HepG2 (cell line): ENCODE results near the gene TPX2. TPM values are rescaled to one million over a fixed set of nuclear protein-coding genes. Genes with fewer than 3 reads are reported as not detected.

Experiments used
- BRD4 ChIP-seq: sonication (generic); formaldehyde crosslinking; IDR thresholded peaks from 2 replicates; pipeline ENCODE4 v1.4.0; 2020; ENCODE audit warnings: missing genetic modification reagents
- CEBPZ ChIP-seq: IDR thresholded peaks from 2 replicates; pipeline ENCODE4 v1.6.1; 2012; ENCODE audit warnings: low read length, improper control_type of control experiment
- ETS1 ChIP-seq: sonication (generic); formaldehyde crosslinking; IDR thresholded peaks from 2 replicates; pipeline ENCODE4 v1.4.0; 2020; ENCODE audit warnings: missing genetic modification reagents
- FOSL2 ChIP-seq: sonication (generic); formaldehyde crosslinking; IDR thresholded peaks from 2 replicates; pipeline ENCODE4 v1.4.0; 2020; ENCODE audit warnings: missing genetic modification reagents
- FOXO1 ChIP-seq: sonication (generic); formaldehyde crosslinking; IDR thresholded peaks from 2 replicates; pipeline ENCODE4 v1.4.0; 2020; ENCODE audit warnings: missing genetic modification reagents
- HOXA3 ChIP-seq: sonication (generic); formaldehyde crosslinking; IDR thresholded peaks from 2 replicates; pipeline ENCODE4 v1.5.0; 2020; ENCODE audit warnings: missing genetic modification reagents
- JDP2 ChIP-seq: sonication (generic); formaldehyde crosslinking; IDR thresholded peaks from 2 replicates; pipeline ENCODE4 v1.8.1; 2022; ENCODE audit warnings: missing genetic modification reagents, borderline replicate concordance
- MLX ChIP-seq: IDR thresholded peaks from 2 replicates; pipeline ENCODE4 v1.6.1; 2016
- NAIF1 ChIP-seq: sonication (generic); formaldehyde crosslinking; IDR thresholded peaks from 2 replicates; pipeline ENCODE4 v1.5.0; 2020; ENCODE audit warnings: mild to moderate bottlenecking, missing genetic modification reagents, borderline replicate concordance
- NFE2L2 ChIP-seq: fragments of 150-350 bp; IDR thresholded peaks from 2 replicates; pipeline ENCODE4 v1.6.1; 2014; ENCODE audit warnings: low read length
- SOX6 ChIP-seq, 2 experiments: fragments of 450-650 bp in 1 of 2; sonication (generic) in 1 of 2; formaldehyde crosslinking in 1 of 2; IDR thresholded peaks; 2 replicates each; pipeline versions ENCODE4 v1.4.0 to v1.6.1; 2017 to 2020; ENCODE audit warnings: antibody characterized with exemption in 1 of 2, mild to moderate bottlenecking in 1 of 2, missing genetic modification reagents in 1 of 2
- TCF12 ChIP-seq, 2 experiments: fragments of 450-650 bp in 1 of 2; sonication (generic) in 1 of 2; formaldehyde crosslinking in 1 of 2; IDR thresholded peaks; 2 replicates each; pipeline versions ENCODE4 v1.6.1 to v1.8.0; 2017 to 2022; ENCODE audit warnings: antibody characterized with exemption in 1 of 2, mild to moderate bottlenecking in 1 of 2, missing genetic modification reagents in 1 of 2, moderate library complexity in 1 of 2
- TCF7 ChIP-seq: sonication (generic); IDR thresholded peaks from 2 replicates; pipeline ENCODE4 v1.6.1; 2016; ENCODE audit warnings: antibody characterized with exemption, low read depth
- TFE3 ChIP-seq: IDR thresholded peaks from 2 replicates; pipeline ENCODE4 v1.6.1; 2016
- U2AF1 ChIP-seq: fragments of 200-400 bp; formaldehyde crosslinking; optimal IDR thresholded peaks from 2 replicates; pipeline ENCODE3; 2017; ENCODE audit warnings: mild to moderate bottlenecking, low read depth, low read length
- ZNF362 ChIP-seq: sonication (generic); formaldehyde crosslinking; IDR thresholded peaks from 2 replicates; pipeline ENCODE4 v1.4.0; 2020; ENCODE audit warnings: missing genetic modification reagents, mild to moderate bottlenecking, borderline replicate concordance
- ZNF367 ChIP-seq: sonication (generic); formaldehyde crosslinking; IDR thresholded peaks from 2 replicates; pipeline ENCODE4 v1.4.0; 2020; ENCODE audit warnings: missing genetic modification reagents, borderline replicate concordance
- ZNF605 ChIP-seq: sonication (generic); formaldehyde crosslinking; IDR thresholded peaks from 2 replicates; pipeline ENCODE4 v1.8.0; 2022; ENCODE audit warnings: mild to moderate bottlenecking, missing genetic modification reagents
- ZNF672 ChIP-seq: sonication (generic); formaldehyde crosslinking; IDR thresholded peaks from 2 replicates; pipeline ENCODE4 v1.8.1; 2022; ENCODE audit warnings: missing genetic modification reagents
- ZNF841 ChIP-seq: sonication (generic); formaldehyde crosslinking; IDR thresholded peaks from 2 replicates; pipeline ENCODE4 v1.8.1; 2023; ENCODE audit warnings: missing genetic modification reagents, borderline replicate concordance
- ZNF878 ChIP-seq: sonication (generic); formaldehyde crosslinking; IDR thresholded peaks from 2 replicates; pipeline ENCODE4 v1.8.1; 2023; ENCODE audit warnings: mild to moderate bottlenecking, missing genetic modification reagents, moderate library complexity
- polyA plus RNA-seq, 8 experiments: library from polyadenylated mRNA; depleted of rRNA in 3 of 8; stranded (reverse) in 7 of 8; unstranded in 1 of 8; fragments of >200 nt; fragmentation: Illumina TruSeq in 4 of 8; extraction: Trizol in 4 of 8; gene quantifications; 2 replicates each; pipeline versions ENCODE4 v1.2.1 to v1.2.3, GENCODE V29; 2011 to 2016; ENCODE audit warnings: low read depth in 4 of 8, missing spikeins in 1 of 8, mixed read lengths in 1 of 8; ENCODE audit not compliant: insufficient read depth in 1 of 8
- total RNA-seq, 5 experiments: library from RNA; depleted of rRNA; stranded (reverse); fragments of >200 nt; fragmentation: Illumina TruSeq; extraction: Trizol; gene quantifications; 2 replicates each; pipeline ENCODE4 v1.2.3, GENCODE V29; 2016; ENCODE audit warnings: low read depth in 1 of 5

Gene TPX2
- total and polyA plus RNA-seq, 2 of the 13 experiments (the other 11 are each of a cell fraction or from before 2014, with no cell fraction given): 34.3 to 124 TPM

GRCh38 chr20:31718952-31719643 lies 20.0 kb upstream of the TPX2 start (continued):
- TF ChIP-seq ETS1 (CRISPR knock-in tag): no peak
- TF ChIP-seq BRD4 (CRISPR knock-in tag): peak; percentile 14; the same call in 1 of the 2 replicates
- TF ChIP-seq U2AF1: peak; percentile 3
- no peak for TF ChIP-seq SOX6 (IDR thresholded peaks at IDR 0.05)
- TF ChIP-seq SOX6 (CRISPR knock-in tag; IDR thresholded peaks at IDR 0.05): no peak
- TF ChIP-seq JDP2: no peak
- TF ChIP-seq TCF12 (IDR thresholded peaks at IDR 0.05): no peak
- no peak for TF ChIP-seq TCF12 (CRISPR knock-in tag; IDR thresholded peaks at IDR 0.05)
- TF ChIP-seq NFE2L2: no peak
- TF ChIP-seq FOSL2 (CRISPR knock-in tag): no peak
- TF ChIP-seq ZNF362: no peak
- TF ChIP-seq NAIF1 (CRISPR knock-in tag): no peak; the same call in 1 of the 2 replicates
- TF ChIP-seq CEBPZ: no peak
- TF ChIP-seq ZNF878 (CRISPR knock-in tag): no peak
- no peak for TF ChIP-seq HOXA3 (CRISPR knock-in tag)
- TF ChIP-seq ZNF605 (CRISPR knock-in tag): no peak
- TF ChIP-seq ZNF672 (CRISPR knock-in tag): no peak
- no peak for TF ChIP-seq ZNF367 (CRISPR knock-in tag)
- no peak for TF ChIP-seq TCF7
- no peak for TF ChIP-seq ZNF841
- TF ChIP-seq TFE3 (CRISPR knock-in tag): no peak
- TF ChIP-seq FOXO1 (CRISPR knock-in tag): no peak
- no peak for TF ChIP-seq MLX (CRISPR knock-in tag)
